H1 (cell line): ENCODE data around the gene PDE4D. TPM values are rescaled to one million over a fixed set of nuclear protein-coding genes. Genes with fewer than 3 reads are reported as not detected.

ENCODE experiments used
- CTCF ChIA-PET: fragments of 300-600 bp; sonication (Branson Sonifier 250); formaldehyde crosslinking; loops from one replicate; lab custom pipeline; 2021; ENCODE audit not compliant: partially characterized antibody; lab: Charles Lee
- POLR2A ChIA-PET: fragments of 300-600 bp; sonication (Branson Sonifier 250); formaldehyde crosslinking; loops from one replicate; lab custom pipeline; 2021; ENCODE audit warnings: inconsistent platforms; ENCODE audit not compliant: partially characterized antibody; lab: Charles Lee
- DNase-seq, 2 experiments: peaks; one replicate each; pipeline versions ENCODE4 v3.0.0 to v3.0.0-alpha.2; 2010 to 2022; ENCODE audit warnings: low spot score in 2 of 2, low read depth in 1 of 2, mixed read lengths in 1 of 2
- FAIRE-seq: peaks from 2 replicates; lab custom pipeline; 2011; peaks lifted over from hg19 to GRCh38; lab: Jason Lieb, UNC
- H2AFZ ChIP-seq: 2 replicates; pipeline ENCODE4 v1.8.1; 2012; ENCODE audit warnings: low read length, inconsistent platforms
- H2AK5ac ChIP-seq: 2 replicates; pipeline ENCODE4 v1.6.1; 2013; ENCODE audit warnings: low read depth, low read length
- H2BK120ac ChIP-seq: replicated peaks from 2 replicates; pipeline ENCODE3; 2013; ENCODE audit warnings: low read depth, low read length, inconsistent platforms
- H2BK12ac ChIP-seq: 2 replicates; pipeline ENCODE4 v1.6.1; 2013; ENCODE audit warnings: low read depth, low read length
- H2BK15ac ChIP-seq: 2 replicates; pipeline ENCODE4 v1.6.1; 2013; ENCODE audit warnings: low read length
- H2BK20ac ChIP-seq: 2 replicates; pipeline ENCODE4 v1.6.1; 2013; ENCODE audit warnings: low read length
- H2BK5ac ChIP-seq: 2 replicates; pipeline ENCODE4 v1.6.1; 2013; ENCODE audit warnings: low read depth, low read length
- H3K14ac ChIP-seq: 2 replicates; pipeline ENCODE4 v1.6.1; 2013; ENCODE audit warnings: inconsistent platforms; ENCODE audit not compliant: insufficient read length
- H3K18ac ChIP-seq: 2 replicates; pipeline ENCODE4 v1.6.1; 2013; ENCODE audit warnings: low read length; ENCODE audit errors: extremely low read depth
- H3K23ac ChIP-seq: 2 replicates; pipeline ENCODE4 v1.6.1; 2013; ENCODE audit warnings: inconsistent platforms; ENCODE audit not compliant: insufficient read length
- H3K23me2 ChIP-seq: 2 replicates; pipeline ENCODE4 v1.6.1; 2013; ENCODE audit warnings: low read depth, low read length
- H3K27ac ChIP-seq: 2 replicates; pipeline ENCODE4 v1.6.1; 2011; ENCODE audit warnings: low read depth, low read length, inconsistent platforms
- H3K27me3 ChIP-seq, 4 experiments: replicated peaks in 1 of 4; 1 replicate in 1 of 4; 2 replicates in 3 of 4; pipeline versions ENCODE4 v1.6.1 to v1.8.1; 2011 to 2013; ENCODE audit warnings: low read length in 3 of 4, mild to moderate bottlenecking in 3 of 4, inconsistent platforms in 2 of 4, mixed read lengths in 2 of 4, moderate library complexity in 1 of 4; ENCODE audit not compliant: control insufficient read depth in 3 of 4, insufficient read depth in 3 of 4; ENCODE audit errors: extremely low read depth in 1 of 4
- H3K36me3 ChIP-seq, 4 experiments: 2 replicates each; pipeline versions ENCODE4 v1.6.1 to v1.8.1; 2011 to 2013; ENCODE audit warnings: mild to moderate bottlenecking in 4 of 4, low read length in 3 of 4, moderate library complexity in 2 of 4, control low read depth in 1 of 4, inconsistent platforms in 1 of 4; ENCODE audit not compliant: insufficient read depth in 4 of 4, control insufficient read depth in 2 of 4
- H3K4ac ChIP-seq: replicated peaks from 2 replicates; pipeline ENCODE3; 2013; ENCODE audit warnings: low read length, low read depth, mixed read lengths, inconsistent platforms; ENCODE audit not compliant: insufficient read length
- H3K4me1 ChIP-seq, 4 experiments: replicated peaks in 1 of 4; 1 replicate in 1 of 4; 2 replicates in 3 of 4; pipeline versions ENCODE4 v1.6.1 to v1.8.1; 2011 to 2013; ENCODE audit warnings: low read length in 3 of 4, inconsistent platforms in 2 of 4, mixed read lengths in 1 of 4; ENCODE audit not compliant: insufficient read depth in 4 of 4, control insufficient read depth in 3 of 4
- H3K4me2 ChIP-seq, 2 experiments: 2 replicates each; pipeline versions ENCODE4 v1.6.1 to v1.8.1; 2011 to 2013; ENCODE audit warnings: low read depth in 2 of 2, low read length in 2 of 2, control low read depth in 1 of 2, inconsistent platforms in 1 of 2, mild to moderate bottlenecking in 1 of 2; ENCODE audit not compliant: insufficient read depth in 1 of 2
- H3K4me3 ChIP-seq, 4 experiments: fragments of 200-600, 300-600 bp in 1 of 4; sonication (generic), shearing (Covaris generic), sonication (Bioruptor Twin) in 1 of 4; 2 replicates each; pipeline versions ENCODE4 v1.5.1 to v1.8.1; 2011 to 2016; ENCODE audit warnings: low read length in 4 of 4, low read depth in 3 of 4, control low read depth in 2 of 4, inconsistent platforms in 2 of 4, mild to moderate bottlenecking in 2 of 4, mixed read lengths in 1 of 4, moderate library complexity in 1 of 4; ENCODE audit not compliant: insufficient read depth in 2 of 4; ENCODE audit errors: extremely low read depth in 1 of 4
- H3K56ac ChIP-seq: replicated peaks from 2 replicates; pipeline ENCODE3; 2013; ENCODE audit warnings: low read depth, mild to moderate bottlenecking, mixed read lengths, low read length, inconsistent platforms; ENCODE audit not compliant: insufficient read length
- H3K79me1 ChIP-seq: 2 replicates; pipeline ENCODE4 v1.6.1; 2013; ENCODE audit warnings: low read depth, low read length, control low read depth
- H3K79me2 ChIP-seq, 2 experiments: 2 replicates each; pipeline versions ENCODE4 v1.6.1 to v1.8.1; 2012 to 2013; ENCODE audit warnings: low read length in 2 of 2, mild to moderate bottlenecking in 2 of 2, inconsistent platforms in 1 of 2; ENCODE audit not compliant: insufficient read depth in 2 of 2, control insufficient read depth in 1 of 2
- H3K9ac ChIP-seq, 4 experiments: replicated peaks in 1 of 4; 1 replicate in 1 of 4; 2 replicates in 3 of 4; pipeline versions ENCODE4 v1.6.1 to v1.8.1; 2011 to 2013; ENCODE audit warnings: low read depth in 3 of 4, low read length in 3 of 4, control low read depth in 2 of 4, mild to moderate bottlenecking in 2 of 4, moderate library complexity in 2 of 4, inconsistent platforms in 1 of 4; ENCODE audit errors: extremely low read depth in 1 of 4
- H3K9me3 ChIP-seq, 2 experiments: 2 replicates each; pipeline versions ENCODE4 v1.6.1 to v1.8.1; 2012 to 2013; ENCODE audit warnings: mild to moderate bottlenecking in 2 of 2, moderate library complexity in 2 of 2, control low read depth in 1 of 2, inconsistent platforms in 1 of 2, low read depth in 1 of 2, low read length in 1 of 2, mixed read lengths in 1 of 2; ENCODE audit not compliant: insufficient read depth in 2 of 2
- H4K20me1 ChIP-seq, 2 experiments: replicated peaks in 1 of 2; 2 replicates each; pipeline versions ENCODE3 to v1.8.1; 2011 to 2013; ENCODE audit warnings: inconsistent platforms in 2 of 2, low read length in 2 of 2, mild to moderate bottlenecking in 1 of 2; ENCODE audit not compliant: insufficient read depth in 2 of 2, control insufficient read depth in 1 of 2
- H4K5ac ChIP-seq: 2 replicates; pipeline ENCODE4 v1.6.1; 2013; ENCODE audit warnings: low read length, low read depth, mixed read lengths, inconsistent platforms; ENCODE audit not compliant: insufficient read length
- H4K8ac ChIP-seq: 2 replicates; pipeline ENCODE4 v1.8.0; 2013; ENCODE audit warnings: mild to moderate bottlenecking, moderate library complexity, low read length, inconsistent platforms; ENCODE audit not compliant: insufficient read depth; ENCODE audit errors: extremely low read depth
- H4K91ac ChIP-seq: replicated peaks from 2 replicates; pipeline ENCODE3; 2013; ENCODE audit warnings: low read length, mixed read lengths, inconsistent platforms; ENCODE audit not compliant: insufficient read length
- CEBPB ChIP-seq: IDR thresholded peaks from 2 replicates; pipeline ENCODE4 v1.6.1; 2012; ENCODE audit warnings: low read depth, low read length
- CHD2 ChIP-seq: IDR thresholded peaks from 2 replicates; pipeline ENCODE4 v1.6.1; 2012; ENCODE audit warnings: low read length, improper control_type of control experiment
- POLR2AphosphoS5 ChIP-seq: IDR thresholded peaks from 2 replicates; pipeline ENCODE4 v1.6.1; 2011; ENCODE audit warnings: low read depth, low read length
- RFX5 ChIP-seq: IDR thresholded peaks from 2 replicates; pipeline ENCODE4 v1.6.1; 2011; ENCODE audit warnings: low read depth, low read length, improper control_type of control experiment, borderline replicate concordance
- WGBS, 2 experiments: shearing (Covaris generic) in 1 of 2; methylation state at CpG; one replicate each; pipeline versions ENCODE4 v1.1.6 to v1.1.7; 2013 to 2015; ENCODE audit warnings: low lambda C conversion rate in 2 of 2, mixed read lengths in 2 of 2, inconsistent platforms in 1 of 2, low coverage in 1 of 2, missing lambda C conversion rate in 1 of 2; ENCODE audit not compliant: insufficient replicate concordance in 2 of 2, insufficient coverage in 1 of 2, insufficient read length in 1 of 2; ENCODE audit errors: extremely low coverage in 1 of 2, missing lambda C conversion rate in 1 of 2; 5-methylcytosine and 5-hydroxymethylcytosine counted together
- polyA plus RNA-seq, 7 experiments: library from polyadenylated mRNA; depleted of rRNA in 3 of 7; stranded (reverse) in 5 of 7; unstranded in 2 of 7; fragments of >200 nt in 5 of 7; fragments of 200-250 nt in 2 of 7; gene quantifications; 1 replicate in 5 of 7; 2 replicates in 1 of 7; 4 replicates in 1 of 7; pipeline versions ENCODE4 v1.2.1 to v1.2.3, GENCODE V29; 2011 to 2013; ENCODE audit warnings: missing spikeins in 2 of 7, mixed read lengths in 2 of 7
- total RNA-seq: library from RNA; stranded (reverse); fragmentation: NEBNext Ultra II Directional; extraction: Animal tissue kit (Norgen Biotek cat#: 25700); gene quantifications from 2 replicates; pipeline ENCODE4 v1.2.1, GENCODE V29; 2021

The PDE4D gene
- total and polyA plus RNA-seq, 2 of the 8 experiments (the other 6 are each of a cell fraction or from before 2014, with no cell fraction given) = 2.3 to 3.7 TPM

- H3K56ac ChIP-seq = no peak overlapping the region
- no peaks in the 10 kb centered on the region for H3K4me1 ChIP-seq
- H2AK5ac ChIP-seq = no peak overlapping the region
- peak overlapping the region in 1 of 4 experiments; percentile 52; a peak in 2 of 8 replicates for H3K4me3 ChIP-seq
- no peaks in the 10 kb centered on the region for H3K23me2 ChIP-seq
- H3K9me3 ChIP-seq = no peaks in the 10 kb centered on the region
- H3K9ac ChIP-seq = no peak overlapping the region
- no peak overlapping the region for H2BK12ac ChIP-seq
- no peak overlapping the region for H3K27ac ChIP-seq
- DNase-seq (no peak), FAIRE-seq (no peak)
- CTCF ChIA-PET = interaction anchor here (1.6 kb wide), 1 partner anchor 88 kb away, joined by 5 read pairs; no protein-coding TSS in a partner anchor
- no peak overlapping the region for H3K4ac ChIP-seq
- no peaks in the 10 kb centered on the region for H3K27me3 ChIP-seq
- no peak overlapping the region for H2BK15ac ChIP-seq
- H4K91ac ChIP-seq = no peak overlapping the region
- no peaks in the 10 kb centered on the region for H3K79me2 ChIP-seq
- no peak overlapping the region for H2AFZ ChIP-seq
- H4K5ac ChIP-seq = no peak overlapping the region
- no peaks in the 10 kb centered on the region for H3K36me3 ChIP-seq
- H3K14ac ChIP-seq = no peak overlapping the region
- no peaks in the 10 kb centered on the region for H3K79me1 ChIP-seq
- H2BK5ac ChIP-seq = no peak overlapping the region
- H4K8ac ChIP-seq = no peak overlapping the region
- H3K23ac ChIP-seq = no peak overlapping the region
- no peak overlapping the region for H2BK120ac ChIP-seq
- no peak overlapping the region for H3K18ac ChIP-seq
- 79% methylated on average over 2 of the region's 2 CpGs; no CpG with 5 or more reads in 1 of the 2 experiments for WGBS, 2 experiments
- H4K20me1 ChIP-seq = no peaks in the 10 kb centered on the region
- H2BK20ac ChIP-seq = no peak overlapping the region
- POLR2A ChIA-PET = no interaction called here
- peak overlapping the region; percentile 72; a peak in 3 of 4 replicates for H3K4me2 ChIP-seq
- TF ChIP-seq RFX5 = no peak
- no peak for TF ChIP-seq POLR2AphosphoS5
- TF ChIP-seq CHD2 = no peak
- no peak for TF ChIP-seq CEBPB
Measured at GRCh38 chr5:59276325-59276675, 617.2 kb downstream of the PDE4D start.
